Measurements from ENCODE around the gene TGFB3.

TGFB3 gene

GRCh38 chr14:75976826-75977581 lies 4.8 kb downstream of the TGFB3 start:
- no peak for DNase-seq (ENCODE audit: low read depth, low spot score)
- no peak overlapping the region for H3K27ac ChIP-seq

GRCh38 chr14:75972801-75973421 lies 8.9 kb downstream of the TGFB3 start:
- no peak overlapping the region for H3K27ac ChIP-seq
- DNase-seq (ENCODE audit: low read depth, low spot score) = no peak

More at GRCh38 chr14:75976826-75977581, 4.8 kb downstream of the TGFB3 start:
- Histone ChIP-seq H3K9ac (ENCODE audit: insufficient read length) (no peak overlapping the region), H3K4me3 (peak overlapping the region; percentile 15; the same call in 1 of the 2 replicates), H3K9me3 (ENCODE audit: low read depth, low read length) (no peaks in the 10 kb centered on the region), H3K36me3 (ENCODE audit: insufficient read depth, low read length) (0 out of 2 replicates have a peak, but pooled peaks cover under 1% of the 10 kb centered on the region)
- TF ChIP-seq EZH2 (IDR thresholded peaks at IDR 0.05) (no peak), FOXP2 (optimal IDR thresholded peaks at IDR 0.05; ENCODE audit: control extremely low read depth, extremely low read length, insufficient read depth) (no peak), POLR2AphosphoS5 (IDR thresholded peaks at IDR 0.05; ENCODE audit: borderline replicate concordance, low read depth, low read length) (no peak)

GRCh38 chr14:75971509-75971908 lies 10.3 kb downstream of the TGFB3 start:
- Histone ChIP-seq H3K9me3 (ENCODE audit: low read depth, low read length) (no peaks in the 10 kb centered on the region), H3K9ac (ENCODE audit: insufficient read length) (no peak overlapping the region), H3K27ac (no peak overlapping the region), H3K4me3 (no peak overlapping the region), H3K36me3 (ENCODE audit: insufficient read depth, low read length) (peaks cover 44% of the 10 kb centered on the region; the same call in 1 of the 2 replicates)
- TF ChIP-seq FOXP2 (optimal IDR thresholded peaks at IDR 0.05; ENCODE audit: control extremely low read depth, extremely low read length, insufficient read depth) (no peak), POLR2AphosphoS5 (IDR thresholded peaks at IDR 0.05; ENCODE audit: borderline replicate concordance, low read depth, low read length) (no peak), EZH2 (IDR thresholded peaks at IDR 0.05) (no peak)
- DNase-seq (ENCODE audit: low read depth, low spot score) = no peak

More at GRCh38 chr14:75972801-75973421, 8.9 kb downstream of the TGFB3 start:
- Histone ChIP-seq H3K4me3 (no peak overlapping the region), H3K9me3 (ENCODE audit: low read depth, low read length) (no peaks in the 10 kb centered on the region), H3K9ac (ENCODE audit: insufficient read length) (no peak overlapping the region), H3K36me3 (ENCODE audit: insufficient read depth, low read length) (peaks cover 30% of the 10 kb centered on the region; the same call in 1 of the 2 replicates)
- TF ChIP-seq EZH2 (IDR thresholded peaks at IDR 0.05) = no peak
- no peak for TF ChIP-seq FOXP2 (optimal IDR thresholded peaks at IDR 0.05; ENCODE audit: control extremely low read depth, extremely low read length, insufficient read depth)
- no peak for TF ChIP-seq POLR2AphosphoS5 (IDR thresholded peaks at IDR 0.05; ENCODE audit: borderline replicate concordance, low read depth, low read length)

- no peak for DNase-seq (ENCODE audit: low read depth, low spot score)
- Histone ChIP-seq H3K9ac (ENCODE audit: insufficient read length) (no peak overlapping the region), H3K4me3 (no peak overlapping the region), H3K36me3 (ENCODE audit: insufficient read depth, low read length) (peaks cover 50% of the 10 kb centered on the region; the same call in 1 of the 2 replicates), H3K27ac (no peak overlapping the region), H3K9me3 (ENCODE audit: low read depth, low read length) (no peaks in the 10 kb centered on the region)
- TF ChIP-seq FOXP2 (optimal IDR thresholded peaks at IDR 0.05; ENCODE audit: control extremely low read depth, extremely low read length, insufficient read depth) (no peak), POLR2AphosphoS5 (IDR thresholded peaks at IDR 0.05; ENCODE audit: borderline replicate concordance, low read depth, low read length) (no peak), EZH2 (IDR thresholded peaks at IDR 0.05) (no peak)
These were observed 10.8 kb downstream of the TGFB3 start for GRCh38 chr14:75970989-75971388.

GRCh38 chr14:75969891-75970290 lies 11.9 kb downstream of the TGFB3 start:
- TF ChIP-seq EZH2 (IDR thresholded peaks at IDR 0.05) (no peak), POLR2AphosphoS5 (IDR thresholded peaks at IDR 0.05; ENCODE audit: borderline replicate concordance, low read depth, low read length) (no peak), FOXP2 (optimal IDR thresholded peaks at IDR 0.05; ENCODE audit: control extremely low read depth, extremely low read length, insufficient read depth) (no peak)
- peaks cover 61% of the 10 kb centered on the region for H3K36me3 ChIP-seq (ENCODE audit: insufficient read depth, low read length)
- no peak overlapping the region for H3K4me3 ChIP-seq
- H3K27ac ChIP-seq = no peak overlapping the region
- no peak for DNase-seq (ENCODE audit: low read depth, low spot score)
- no peaks in the 10 kb centered on the region for H3K9me3 ChIP-seq (ENCODE audit: low read depth, low read length)
- H3K9ac ChIP-seq (ENCODE audit: insufficient read length) = no peak overlapping the region

GRCh38 chr14:75969126-75969525 lies 12.7 kb downstream of the TGFB3 start:
- H3K27ac ChIP-seq = no peak overlapping the region
- H3K9ac ChIP-seq (ENCODE audit: insufficient read length) = no peak overlapping the region
- no peak for DNase-seq (ENCODE audit: low read depth, low spot score)
- no peak overlapping the region for H3K4me3 ChIP-seq
- no peaks in the 10 kb centered on the region for H3K9me3 ChIP-seq (ENCODE audit: low read depth, low read length)
- TF ChIP-seq POLR2AphosphoS5 (IDR thresholded peaks at IDR 0.05; ENCODE audit: borderline replicate concordance, low read depth, low read length) (no peak), EZH2 (IDR thresholded peaks at IDR 0.05) (no peak), FOXP2 (optimal IDR thresholded peaks at IDR 0.05; ENCODE audit: control extremely low read depth, extremely low read length, insufficient read depth) (no peak)
- H3K36me3 ChIP-seq (ENCODE audit: insufficient read depth, low read length) = peaks cover 67% of the 10 kb centered on the region

GRCh38 chr14:75968456-75968855 lies 13.3 kb downstream of the TGFB3 start:
- H3K4me3 ChIP-seq = no peak overlapping the region
- TF ChIP-seq EZH2 (IDR thresholded peaks at IDR 0.05) (no peak), FOXP2 (optimal IDR thresholded peaks at IDR 0.05; ENCODE audit: control extremely low read depth, extremely low read length, insufficient read depth) (no peak), POLR2AphosphoS5 (IDR thresholded peaks at IDR 0.05; ENCODE audit: borderline replicate concordance, low read depth, low read length) (no peak)
- no peak overlapping the region for H3K27ac ChIP-seq
- H3K36me3 ChIP-seq (ENCODE audit: insufficient read depth, low read length) = peaks cover 71% of the 10 kb centered on the region
- no peak for DNase-seq (ENCODE audit: low read depth, low spot score)
- no peak overlapping the region for H3K9ac ChIP-seq (ENCODE audit: insufficient read length)
- H3K9me3 ChIP-seq (ENCODE audit: low read depth, low read length) = no peaks in the 10 kb centered on the region

- Histone ChIP-seq H3K9me3 (ENCODE audit: low read depth, low read length) (no peaks in the 10 kb centered on the region), H3K27ac (no peak overlapping the region), H3K36me3 (ENCODE audit: insufficient read depth, low read length) (peaks cover 77% of the 10 kb centered on the region), H3K9ac (ENCODE audit: insufficient read length) (no peak overlapping the region), H3K4me3 (no peak overlapping the region)
- no peak for DNase-seq (ENCODE audit: low read depth, low spot score)
- TF ChIP-seq POLR2AphosphoS5 (IDR thresholded peaks at IDR 0.05; ENCODE audit: borderline replicate concordance, low read depth, low read length) (no peak), FOXP2 (optimal IDR thresholded peaks at IDR 0.05; ENCODE audit: control extremely low read depth, extremely low read length, insufficient read depth) (no peak), EZH2 (IDR thresholded peaks at IDR 0.05) (no peak)
These were observed 13.9 kb downstream of the TGFB3 start for GRCh38 chr14:75967866-75968265.
